HEK293 (cell line): ENCODE measurements around the gene IL10RB.
"Not testable (repeated sequence)": the region's sequence is repeated elsewhere in the genome, so short reads cannot be mapped to it uniquely, and the experiment has no call there.

Experiments
- CTCF ChIA-PET: fragments of 350-600 bp; formaldehyde crosslinking; extraction: SDS; loops from one replicate; lab custom pipeline; 2021; ENCODE audit warnings: antibody characterized with exemption; lab: Yijun Ruan, JAX
- POLR2A ChIA-PET: fragments of 300-600 bp; formaldehyde crosslinking; extraction: SDS; loops from one replicate; lab custom pipeline; 2020; ENCODE audit warnings: antibody characterized with exemption, inconsistent platforms; lab: Yijun Ruan, JAX
- H3K27ac ChIP-seq: fragments of 200-500 bp; sonication (Bioruptor generic); 2 replicates; pipeline ENCODE4 v1.5.1; 2014; ENCODE audit warnings: low read depth, low read length, control low read depth, inconsistent platforms; ENCODE audit errors: extremely low read depth
- H3K36me3 ChIP-seq, 2 experiments: fragments of 200-500 bp in 1 of 2; sonication (Bioruptor generic) in 1 of 2; 1 replicate in 1 of 2; 2 replicates in 1 of 2; pipeline ENCODE4 v1.5.1; 2014 to 2017; ENCODE audit warnings: inconsistent platforms in 2 of 2, low read length in 2 of 2; ENCODE audit not compliant: control insufficient read depth in 2 of 2, insufficient read depth in 1 of 2
- H3K4me1 ChIP-seq: fragments of 200-500 bp; sonication (Bioruptor generic); 2 replicates; pipeline ENCODE4 v1.5.1; 2014; ENCODE audit warnings: mild to moderate bottlenecking, low read length, inconsistent platforms; ENCODE audit not compliant: control insufficient read depth, insufficient read depth
- H3K4me3 ChIP-seq: 2 replicates; pipeline ENCODE4 v1.5.1; 2011; ENCODE audit warnings: low read depth, mild to moderate bottlenecking, control low read depth, low read length, moderate library complexity
- H3K9me3 ChIP-seq: fragments of 200-500 bp; sonication (Bioruptor generic); 2 replicates; pipeline ENCODE4 v1.5.1; 2014; ENCODE audit warnings: low read depth, low read length, inconsistent platforms; ENCODE audit not compliant: control insufficient read depth, insufficient read depth
- MEIS1 ChIP-seq: sonication (generic); formaldehyde crosslinking; IDR thresholded peaks from 2 replicates; pipeline ENCODE4 v1.8.1; 2022; ENCODE audit warnings: missing genetic modification reagents, mild to moderate bottlenecking, borderline replicate concordance
- OVOL3 ChIP-seq: fragments of 450-650 bp; formaldehyde crosslinking; IDR thresholded peaks from 2 replicates; pipeline ENCODE4 v1.5.1; 2016; ENCODE audit warnings: missing biosample characterization, missing genetic modification characterization
- SP2 ChIP-seq: fragments of 450-650 bp; formaldehyde crosslinking; IDR thresholded peaks from 2 replicates; pipeline ENCODE4 v1.5.1; 2016; ENCODE audit warnings: missing biosample characterization, missing genetic modification characterization
- ZBTB48 ChIP-seq: fragments of 450-650 bp; formaldehyde crosslinking; IDR thresholded peaks from 2 replicates; pipeline ENCODE4 v1.5.1; 2016; ENCODE audit warnings: missing biosample characterization, missing genetic modification characterization
- ZNF10 ChIP-seq: fragments of 450-650 bp; formaldehyde crosslinking; IDR thresholded peaks from 2 replicates; pipeline ENCODE4 v1.5.1; 2017; ENCODE audit warnings: missing biosample characterization, missing genetic modification characterization
- ZNF121 ChIP-seq: fragments of 450-650 bp; formaldehyde crosslinking; IDR thresholded peaks from 2 replicates; pipeline ENCODE4 v1.5.1; 2016; ENCODE audit warnings: missing biosample characterization, missing genetic modification characterization
- ZNF140 ChIP-seq: fragments of 450-650 bp; formaldehyde crosslinking; IDR thresholded peaks from 2 replicates; pipeline ENCODE4 v1.5.1; 2016; ENCODE audit warnings: missing biosample characterization, missing genetic modification characterization
- ZNF24 ChIP-seq: fragments of 450-650 bp; formaldehyde crosslinking; IDR thresholded peaks from 2 replicates; pipeline ENCODE4 v1.5.1; 2016; ENCODE audit warnings: missing biosample characterization, missing genetic modification characterization
- ZNF354C ChIP-seq: fragments of 450-650 bp; formaldehyde crosslinking; IDR thresholded peaks from 2 replicates; pipeline ENCODE4 v1.5.1; 2016; ENCODE audit warnings: missing biosample characterization, missing genetic modification characterization, low read depth, borderline replicate concordance
- ZNF404 ChIP-seq: fragments of 450-650 bp; formaldehyde crosslinking; IDR thresholded peaks from 2 replicates; pipeline ENCODE4 v1.5.1; 2017; ENCODE audit warnings: missing biosample characterization, missing genetic modification characterization
- ZNF701 ChIP-seq: fragments of 450-650 bp; formaldehyde crosslinking; IDR thresholded peaks from 2 replicates; pipeline ENCODE4 v1.5.1; 2016; ENCODE audit warnings: missing biosample characterization, missing genetic modification characterization
- ZNF747 ChIP-seq: fragments of 450-650 bp; formaldehyde crosslinking; IDR thresholded peaks from 2 replicates; pipeline ENCODE4 v1.5.1; 2016; ENCODE audit warnings: missing biosample characterization, missing genetic modification characterization
- ZNF777 ChIP-seq: fragments of 450-650 bp; formaldehyde crosslinking; IDR thresholded peaks from 2 replicates; pipeline ENCODE4 v1.5.1; 2017; ENCODE audit warnings: missing biosample characterization, missing genetic modification characterization, borderline replicate concordance
- ZSCAN16 ChIP-seq: fragments of 450-650 bp; formaldehyde crosslinking; IDR thresholded peaks from 2 replicates; pipeline ENCODE4 v1.5.1; 2016; ENCODE audit warnings: missing biosample characterization, missing genetic modification characterization
- TF ChIP-seq, protein P1 (sequence below): fragments of 450-650 bp; formaldehyde crosslinking; IDR thresholded peaks from 2 replicates; pipeline ENCODE4 v1.5.0; 2017; ENCODE audit warnings: missing biosample characterization, missing genetic modification characterization, borderline replicate concordance
- TF ChIP-seq, protein P2 (sequence below): fragments of 450-650 bp; formaldehyde crosslinking; IDR thresholded peaks from 2 replicates; pipeline ENCODE4 v1.5.1; 2016; ENCODE audit warnings: missing biosample characterization, missing genetic modification characterization
- TF ChIP-seq, protein P3 (sequence below): fragments of 450-650 bp; formaldehyde crosslinking; IDR thresholded peaks from 2 replicates; pipeline ENCODE4 v1.5.1; 2017; ENCODE audit warnings: missing biosample characterization, missing genetic modification characterization
- TF ChIP-seq, protein P4 (sequence below): fragments of 450-650 bp; formaldehyde crosslinking; IDR thresholded peaks from 2 replicates; pipeline ENCODE4 v1.5.1; 2016; ENCODE audit warnings: missing biosample characterization, missing genetic modification characterization

The IL10RB gene

DNA sequence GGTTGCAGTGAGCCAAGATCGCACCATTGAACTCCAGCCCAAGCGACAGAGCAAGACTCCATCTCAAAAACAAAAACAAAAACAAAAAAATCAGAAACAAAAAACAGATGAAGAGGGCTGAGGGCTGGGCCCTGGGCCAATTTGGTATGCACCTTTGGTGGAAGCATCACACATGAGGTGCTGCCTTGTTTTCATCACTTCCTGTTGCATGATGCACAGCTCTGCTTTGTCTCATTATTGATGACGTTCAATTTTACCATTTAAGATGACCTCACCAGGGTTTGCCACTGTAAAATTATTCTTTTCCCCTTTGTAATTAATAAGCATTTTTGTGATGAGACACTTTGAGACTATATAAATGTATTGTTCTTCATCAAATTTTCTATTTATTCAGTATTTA, 46.2 kb upstream of the IL10RB start:
- ChIA-PET CTCF (interaction anchor here (0.8 to 2.2 kb wide), 3 partner anchors 23 to 448 kb away, joined by 3 to 5 read pairs (median 4); partner anchors contain the start of gene PAXBP1), POLR2A (no interaction called here)
- H3K4me1 ChIP-seq, result no peaks in the 10 kb centered on the region
- no peak for TF ChIP-seq ZNF121 (tag by site-specific recombination)
- no peak for TF ChIP-seq ZSCAN16 (tag by site-specific recombination)
- TF ChIP-seq, protein P1, sequence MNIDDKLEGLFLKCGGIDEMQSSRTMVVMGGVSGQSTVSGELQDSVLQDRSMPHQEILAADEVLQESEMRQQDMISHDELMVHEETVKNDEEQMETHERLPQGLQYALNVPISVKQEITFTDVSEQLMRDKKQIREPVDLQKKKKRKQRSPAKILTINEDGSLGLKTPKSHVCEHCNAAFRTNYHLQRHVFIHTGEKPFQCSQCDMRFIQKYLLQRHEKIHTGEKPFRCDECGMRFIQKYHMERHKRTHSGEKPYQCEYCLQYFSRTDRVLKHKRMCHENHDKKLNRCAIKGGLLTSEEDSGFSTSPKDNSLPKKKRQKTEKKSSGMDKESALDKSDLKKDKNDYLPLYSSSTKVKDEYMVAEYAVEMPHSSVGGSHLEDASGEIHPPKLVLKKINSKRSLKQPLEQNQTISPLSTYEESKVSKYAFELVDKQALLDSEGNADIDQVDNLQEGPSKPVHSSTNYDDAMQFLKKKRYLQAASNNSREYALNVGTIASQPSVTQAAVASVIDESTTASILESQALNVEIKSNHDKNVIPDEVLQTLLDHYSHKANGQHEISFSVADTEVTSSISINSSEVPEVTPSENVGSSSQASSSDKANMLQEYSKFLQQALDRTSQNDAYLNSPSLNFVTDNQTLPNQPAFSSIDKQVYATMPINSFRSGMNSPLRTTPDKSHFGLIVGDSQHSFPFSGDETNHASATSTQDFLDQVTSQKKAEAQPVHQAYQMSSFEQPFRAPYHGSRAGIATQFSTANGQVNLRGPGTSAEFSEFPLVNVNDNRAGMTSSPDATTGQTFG (tag by site-specific recombination), result no peak
- H3K27ac ChIP-seq, result no peak overlapping the region
- no peak overlapping the region for H3K4me3 ChIP-seq
- H3K9me3 ChIP-seq, result no peaks in the 10 kb centered on the region
- no peaks in the 10 kb centered on the region for H3K36me3 ChIP-seq

DNA sequence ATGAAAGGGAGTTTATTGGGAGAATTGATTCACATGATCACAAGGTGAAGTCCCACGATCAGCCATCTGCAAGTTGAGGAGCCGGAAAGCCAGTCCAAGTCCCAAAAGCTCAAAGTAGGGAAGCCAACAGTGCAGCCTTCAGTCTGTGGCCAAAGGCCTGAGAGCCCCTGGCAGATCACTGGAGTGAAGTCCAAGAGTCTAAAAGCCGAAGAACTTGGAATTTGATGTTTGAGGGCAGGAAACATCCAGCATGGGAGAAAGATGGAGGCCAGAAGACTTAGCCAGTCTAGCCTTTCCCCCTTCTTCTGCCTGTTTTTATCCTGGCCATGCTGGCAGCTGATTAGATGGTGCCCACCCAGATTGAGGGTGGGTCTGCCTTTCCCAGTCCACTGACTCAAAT, 40.8 kb upstream of the IL10RB start:
- H3K4me1 ChIP-seq, CTCF ChIA-PET: not testable (repeated sequence)
- POLR2A ChIA-PET, result interaction anchor here (0.6 kb wide), 1 partner anchor 949 kb away, joined by 3 read pairs; no protein-coding TSS in a partner anchor
- TF ChIP-seq ZNF10, result 0 out of 2 replicates have a peak, but pooled peaks have one; percentile 17
- TF ChIP-seq, all 188 proteins: peak for 1; not testable (repeated sequence) for 187
- not testable (repeated sequence) for H3K27ac ChIP-seq, H3K36me3 ChIP-seq, H3K9me3 ChIP-seq, H3K4me3 ChIP-seq

DNA sequence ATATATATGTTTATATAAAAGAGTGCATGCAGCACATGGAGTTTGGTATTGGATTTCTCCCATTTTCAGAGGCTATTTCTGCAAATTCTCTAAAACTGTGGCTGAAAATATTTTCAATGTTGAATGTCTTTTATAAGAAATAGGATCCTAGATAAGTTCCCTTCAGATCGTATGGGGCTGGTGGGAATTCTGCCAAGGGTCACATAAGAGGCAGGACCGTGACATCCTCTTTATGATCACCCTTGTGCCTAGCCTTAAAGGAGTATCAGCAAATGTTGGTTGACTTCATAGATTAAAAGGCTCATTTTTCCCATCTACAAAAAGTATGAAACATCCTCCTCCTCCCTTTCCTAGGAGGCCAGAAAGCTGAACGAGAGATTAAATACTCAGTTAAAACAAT, 37.7 kb upstream of the IL10RB start:
- ChIA-PET POLR2A (interaction anchor here (1.3 kb wide), 1 partner anchor 252 kb away, joined by 3 read pairs; the partner anchor contains the start of gene TMEM50B), CTCF (interaction anchor here (0.6 to 2.2 kb wide), 4 partner anchors 11 to 252 kb away, joined by 3 to 8 read pairs (median 4); partner anchors contain the start of gene TMEM50B)
- TF ChIP-seq ZNF777 (tag by site-specific recombination) (no peak), ZNF140 (tag by site-specific recombination) (no peak), ZNF404 (no peak), ZBTB48 (tag by site-specific recombination) (peak; percentile 38; the same call in 1 of the 2 replicates)
- Histone ChIP-seq H3K4me1 (peaks cover 9% of the 10 kb centered on the region), H3K9me3 (no peaks in the 10 kb centered on the region), H3K36me3 (no peaks in the 10 kb centered on the region), H3K4me3 (no peak overlapping the region), H3K27ac (no peak overlapping the region)

DNA sequence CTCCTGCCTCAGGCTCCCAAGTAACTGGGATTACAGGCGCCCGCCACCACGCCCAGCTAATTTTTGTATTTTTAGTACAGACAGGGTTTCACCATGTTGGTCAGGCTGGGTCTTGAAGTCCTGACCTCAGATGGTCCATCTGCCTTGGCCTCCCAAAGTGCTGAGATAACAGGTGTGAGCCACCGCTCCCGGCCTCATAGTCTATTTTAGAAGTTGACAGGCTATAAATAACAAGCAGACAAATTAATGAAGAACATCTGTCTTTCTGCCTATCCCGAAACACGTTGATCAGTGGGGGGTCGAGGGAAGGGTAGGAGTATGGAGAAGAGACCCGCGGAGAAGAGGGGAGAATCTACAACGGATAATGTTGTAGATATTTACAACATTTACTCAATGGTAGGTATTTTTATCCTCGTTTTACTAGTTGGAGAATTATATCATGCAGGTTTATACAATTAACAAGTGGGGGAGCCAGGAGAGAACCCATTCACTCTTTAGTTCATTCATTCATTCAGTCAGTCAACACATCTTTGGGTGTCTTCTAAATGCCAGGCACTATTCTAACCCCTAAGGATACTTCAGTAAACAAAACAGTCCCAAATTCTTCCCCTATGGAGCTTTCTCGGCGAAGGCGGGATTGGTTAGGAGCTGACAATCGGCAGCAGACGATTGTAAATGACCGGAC, 36.9 kb upstream of the IL10RB start:
- ChIA-PET CTCF (interaction anchor here (0.6 to 2.2 kb wide), 3 partner anchors 27 to 251 kb away, joined by 3 to 8 read pairs (median 3); partner anchors contain the start of gene TMEM50B), POLR2A (interaction anchor here (1.3 to 1.5 kb wide), 2 partner anchors 96 to 251 kb away, joined by 3 to 5 read pairs; partner anchors contain the start of genes IFNAR1 and TMEM50B)
- Histone ChIP-seq H3K27ac (no peak overlapping the region), H3K4me3 (peak overlapping the region; percentile 33), H3K9me3 (no peaks in the 10 kb centered on the region), H3K4me1 (peaks cover 9% of the 10 kb centered on the region), H3K36me3 (no peaks in the 10 kb centered on the region)
- TF ChIP-seq ZNF701 (tag by site-specific recombination), result no peak
- no peak for TF ChIP-seq ZNF354C (tag by site-specific recombination)
- TF ChIP-seq ZNF24 (tag by site-specific recombination), result peak; percentile 94
- TF ChIP-seq, protein P2, sequence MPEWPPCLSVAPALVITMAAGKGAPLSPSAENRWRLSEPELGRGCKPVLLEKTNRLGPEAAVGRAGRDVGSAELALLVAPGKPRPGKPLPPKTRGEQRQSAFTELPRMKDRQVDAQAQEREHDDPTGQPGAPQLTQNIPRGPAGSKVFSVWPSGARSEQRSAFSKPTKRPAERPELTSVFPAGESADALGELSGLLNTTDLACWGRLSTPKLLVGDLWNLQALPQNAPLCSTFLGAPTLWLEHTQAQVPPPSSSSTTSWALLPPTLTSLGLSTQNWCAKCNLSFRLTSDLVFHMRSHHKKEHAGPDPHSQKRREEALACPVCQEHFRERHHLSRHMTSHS (tag by site-specific recombination), result no peak
- no peak for TF ChIP-seq OVOL3 (tag by site-specific recombination)
- TF ChIP-seq MEIS1, result no peak
- TF ChIP-seq SP2 (tag by site-specific recombination), result 0 out of 2 replicates have a peak, but pooled peaks have one; percentile 26
- TF ChIP-seq, protein P3, sequence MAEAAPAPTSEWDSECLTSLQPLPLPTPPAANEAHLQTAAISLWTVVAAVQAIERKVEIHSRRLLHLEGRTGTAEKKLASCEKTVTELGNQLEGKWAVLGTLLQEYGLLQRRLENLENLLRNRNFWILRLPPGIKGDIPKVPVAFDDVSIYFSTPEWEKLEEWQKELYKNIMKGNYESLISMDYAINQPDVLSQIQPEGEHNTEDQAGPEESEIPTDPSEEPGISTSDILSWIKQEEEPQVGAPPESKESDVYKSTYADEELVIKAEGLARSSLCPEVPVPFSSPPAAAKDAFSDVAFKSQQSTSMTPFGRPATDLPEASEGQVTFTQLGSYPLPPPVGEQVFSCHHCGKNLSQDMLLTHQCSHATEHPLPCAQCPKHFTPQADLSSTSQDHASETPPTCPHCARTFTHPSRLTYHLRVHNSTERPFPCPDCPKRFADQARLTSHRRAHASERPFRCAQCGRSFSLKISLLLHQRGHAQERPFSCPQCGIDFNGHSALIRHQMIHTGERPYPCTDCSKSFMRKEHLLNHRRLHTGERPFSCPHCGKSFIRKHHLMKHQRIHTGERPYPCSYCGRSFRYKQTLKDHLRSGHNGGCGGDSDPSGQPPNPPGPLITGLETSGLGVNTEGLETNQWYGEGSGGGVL (tag by site-specific recombination), result no peak
- TF ChIP-seq, protein P4, sequence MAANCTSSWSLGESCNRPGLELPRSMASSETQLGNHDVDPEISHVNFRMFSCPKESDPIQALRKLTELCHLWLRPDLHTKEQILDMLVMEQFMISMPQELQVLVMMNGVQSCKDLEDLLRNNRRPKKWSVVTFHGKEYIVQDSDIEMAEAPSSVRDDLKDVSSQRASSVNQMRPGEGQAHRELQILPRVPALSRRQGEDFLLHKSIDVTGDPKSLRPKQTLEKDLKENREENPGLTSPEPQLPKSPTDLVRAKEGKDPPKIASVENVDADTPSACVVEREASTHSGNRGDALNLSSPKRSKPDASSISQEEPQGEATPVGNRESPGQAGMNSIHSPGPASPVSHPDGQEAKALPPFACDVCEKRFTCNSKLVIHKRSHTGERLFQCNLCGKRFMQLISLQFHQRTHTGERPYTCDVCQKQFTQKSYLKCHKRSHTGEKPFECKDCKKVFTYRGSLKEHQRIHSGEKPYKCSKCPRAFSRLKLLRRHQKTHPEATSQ (tag by site-specific recombination), result no peak
- TF ChIP-seq ZNF140 (tag by site-specific recombination), result no peak
- TF ChIP-seq ZNF747, result no peak
